GM18873 (cell line): ENCODE results near the gene MCAT.
A peak's percentile ranks its signal among the peaks of the same experiment; 100 is the strongest.

Experiments
- ATAC-seq: cut with Tn5 transposase; IDR thresholded peaks from one replicate; pipeline ENCODE4 v1.9.1; 2021; ENCODE audit warnings: mild to moderate bottlenecking, moderate library complexity, moderate number of reproducible peaks; ENCODE audit not compliant: unreplicated experiment, low FRiP score

Gene MCAT, protein sequence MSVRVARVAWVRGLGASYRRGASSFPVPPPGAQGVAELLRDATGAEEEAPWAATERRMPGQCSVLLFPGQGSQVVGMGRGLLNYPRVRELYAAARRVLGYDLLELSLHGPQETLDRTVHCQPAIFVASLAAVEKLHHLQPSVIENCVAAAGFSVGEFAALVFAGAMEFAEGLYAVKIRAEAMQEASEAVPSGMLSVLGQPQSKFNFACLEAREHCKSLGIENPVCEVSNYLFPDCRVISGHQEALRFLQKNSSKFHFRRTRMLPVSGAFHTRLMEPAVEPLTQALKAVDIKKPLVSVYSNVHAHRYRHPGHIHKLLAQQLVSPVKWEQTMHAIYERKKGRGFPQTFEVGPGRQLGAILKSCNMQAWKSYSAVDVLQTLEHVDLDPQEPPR

DNA sequence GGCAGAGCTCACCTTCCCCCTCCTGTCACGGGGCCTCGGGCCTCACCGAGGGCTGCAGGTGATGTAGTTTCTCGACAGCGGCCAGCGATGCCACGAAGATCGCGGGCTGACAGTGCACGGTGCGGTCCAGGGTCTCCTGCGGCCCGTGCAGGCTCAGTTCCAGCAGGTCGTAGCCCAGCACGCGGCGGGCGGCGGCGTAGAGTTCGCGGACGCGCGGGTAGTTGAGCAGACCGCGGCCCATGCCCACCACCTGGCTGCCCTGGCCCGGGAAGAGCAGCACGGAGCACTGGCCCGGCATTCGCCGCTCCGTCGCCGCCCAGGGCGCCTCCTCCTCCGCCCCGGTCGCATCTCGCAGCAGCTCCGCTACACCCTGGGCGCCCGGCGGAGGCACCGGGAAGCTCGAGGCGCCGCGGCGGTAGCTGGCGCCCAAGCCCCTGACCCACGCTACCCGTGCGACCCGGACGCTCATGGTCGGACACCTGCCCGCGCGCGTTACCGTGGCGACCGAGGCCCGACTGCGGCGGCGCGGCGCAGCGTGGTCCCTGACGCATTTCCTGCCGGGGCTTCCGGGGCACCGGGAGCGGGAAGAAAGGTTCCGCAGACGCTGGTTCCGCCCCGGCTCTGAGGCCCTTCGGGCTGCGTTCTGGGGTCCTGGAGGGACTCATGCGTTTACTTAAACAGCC is at the start of gene MCAT:
Gene MCAT (minus strand): TSS at position 519 of the 683 bp plus-strand sequence. CDS start 50 bp downstream, at position 469.
- peak; percentile 61 for ATAC-seq

DNA sequence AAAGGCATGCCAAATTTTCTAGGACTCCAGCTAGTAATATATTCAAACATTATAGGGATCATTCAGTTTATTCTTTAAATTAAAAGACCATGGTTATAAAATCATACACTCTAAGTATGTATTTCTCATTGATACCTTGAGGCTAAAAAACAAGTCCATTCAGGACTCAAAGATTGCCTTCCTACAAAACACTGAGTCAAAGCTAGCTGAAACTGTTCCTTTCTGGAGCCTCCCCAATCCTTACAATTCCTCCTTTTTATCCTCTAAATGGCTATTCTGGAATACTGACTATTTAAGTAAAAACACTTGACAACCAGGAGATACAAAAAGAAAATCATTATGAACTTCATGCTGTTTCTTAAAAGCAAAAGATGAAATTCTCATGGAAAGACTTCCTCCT is 48.6 kb upstream of the MCAT start:
- ATAC-seq, result no peak

DNA sequence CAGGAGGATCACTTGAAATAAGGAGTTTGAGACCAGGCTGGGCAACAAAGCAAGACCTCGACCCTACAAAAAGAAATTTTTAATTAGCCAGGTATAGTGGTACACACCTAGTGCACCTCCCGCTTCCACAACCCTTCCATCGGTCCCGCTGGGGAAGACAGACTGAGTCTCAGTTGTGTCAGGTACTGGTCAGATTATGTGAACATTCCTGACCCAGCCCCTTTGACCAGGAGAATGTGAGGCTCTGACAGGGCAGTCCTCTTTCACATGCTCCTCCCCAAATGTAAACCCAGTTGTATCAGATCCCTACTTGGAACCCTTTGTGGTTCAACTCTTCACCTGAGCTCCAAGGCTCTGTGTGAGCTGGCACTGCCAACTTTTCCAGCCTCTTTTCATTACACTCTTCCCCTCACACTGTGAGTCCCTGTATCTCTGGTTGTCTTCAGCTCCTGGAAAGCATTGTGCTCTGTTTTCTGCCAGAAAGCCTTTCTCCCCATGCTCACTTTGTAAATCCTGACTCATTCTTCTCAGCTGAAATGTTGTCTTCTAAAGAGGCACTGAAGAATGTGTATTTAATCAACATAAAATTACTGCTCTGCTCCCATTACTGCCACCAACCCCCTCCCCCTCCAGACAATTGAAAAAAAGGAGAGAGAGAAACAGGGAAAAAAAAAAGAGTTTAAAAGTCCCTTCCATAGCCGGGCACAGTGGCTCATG is 45.8 kb upstream of the MCAT start:
- no peak for ATAC-seq

DNA sequence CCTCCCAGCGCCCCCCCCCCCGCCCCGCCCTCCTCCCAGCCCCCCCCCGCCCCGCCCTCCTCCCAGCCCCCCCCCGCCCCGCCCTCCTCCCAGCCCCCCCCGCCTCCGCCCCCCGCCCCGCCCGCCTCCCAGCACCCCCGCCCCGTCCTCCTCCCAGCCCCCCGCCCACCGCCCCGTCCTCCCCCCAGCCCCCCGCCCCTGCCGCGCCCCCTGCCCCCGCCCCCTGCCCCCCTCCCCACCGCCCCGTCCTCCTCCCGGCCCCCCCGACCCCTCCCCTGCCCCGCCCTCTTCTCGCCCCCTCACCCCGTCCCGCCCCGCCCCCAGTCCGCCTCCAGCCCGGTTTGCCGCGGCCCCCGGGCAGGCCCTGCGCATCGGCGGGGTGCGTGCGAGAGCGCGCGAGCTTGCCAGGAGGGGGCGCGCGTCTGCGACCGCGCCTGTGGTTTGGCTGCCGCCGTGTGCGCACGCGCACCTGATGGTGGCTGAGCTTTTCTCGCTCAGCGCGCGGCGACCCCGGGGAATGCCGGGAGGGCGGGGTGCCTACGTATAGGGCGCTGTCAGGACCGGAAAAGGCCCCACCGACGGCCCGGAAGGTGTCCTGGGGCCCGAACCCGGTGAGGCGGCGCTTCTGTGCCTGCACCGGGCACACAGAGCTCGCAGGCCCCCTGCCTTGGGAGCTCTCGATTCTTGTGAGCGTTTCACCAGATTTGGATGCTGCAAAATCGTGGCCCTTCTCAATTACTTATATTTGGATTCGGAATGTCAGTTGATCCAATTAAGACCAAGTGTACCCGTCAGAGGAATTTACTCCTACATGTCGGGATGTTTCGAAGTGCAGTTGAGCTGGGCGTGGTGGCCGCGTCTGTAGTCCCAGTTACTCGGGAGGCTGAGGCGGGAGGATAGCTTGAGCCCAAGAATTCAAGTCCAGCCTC is 44.2 kb upstream of the MCAT start:
- ATAC-seq, result peak; percentile 57

DNA sequence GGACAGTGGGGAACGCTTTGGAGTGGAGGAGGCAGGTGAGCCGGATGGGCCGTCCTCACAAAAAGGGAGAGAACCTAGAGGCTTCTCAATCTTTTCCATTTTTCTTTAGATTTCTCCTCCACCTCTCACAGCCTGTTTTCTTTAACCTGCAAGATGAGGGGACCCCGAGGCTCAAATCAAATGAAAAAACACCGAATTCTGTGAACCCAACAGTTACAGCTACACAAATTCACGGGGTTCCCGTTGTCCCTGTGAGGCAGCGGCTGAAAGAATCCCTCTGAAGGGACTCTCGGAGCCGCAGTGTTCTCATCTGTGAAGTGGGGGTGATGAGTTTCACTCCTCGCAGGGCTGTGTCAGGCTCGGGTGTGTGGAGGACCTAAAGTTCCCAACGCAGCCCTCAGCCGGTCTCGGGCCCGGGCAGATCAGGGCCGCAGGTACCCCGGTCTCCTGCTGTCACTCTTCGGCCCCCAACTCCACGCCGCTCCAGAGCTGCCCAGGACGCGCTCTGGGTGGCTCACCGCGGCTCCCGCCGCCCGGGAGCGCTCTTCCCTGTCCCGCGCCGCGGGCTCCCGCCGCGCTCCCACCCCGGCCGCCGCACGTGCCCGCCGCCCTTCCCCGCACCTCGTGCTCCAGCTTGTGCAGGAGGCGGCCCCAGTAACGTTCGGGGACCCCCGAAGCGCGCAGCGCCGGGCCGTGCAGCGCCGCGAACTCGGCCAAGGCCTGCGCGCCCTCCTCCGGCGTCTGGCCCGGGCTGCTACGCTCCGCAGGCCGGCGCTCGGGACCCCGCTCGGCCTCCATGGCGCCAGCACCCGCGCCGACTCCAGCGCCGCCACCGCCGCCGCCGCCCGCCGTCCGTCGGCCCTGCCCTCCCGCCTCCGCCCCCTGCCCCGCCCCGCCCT is 43.3 kb upstream of the MCAT start, which contains the start of gene TTLL12:
Gene TTLL12 (minus strand): TSS at position 863 of the 899 bp plus-strand sequence. CDS start 65 bp downstream, at position 798.
- no peak for ATAC-seq

DNA sequence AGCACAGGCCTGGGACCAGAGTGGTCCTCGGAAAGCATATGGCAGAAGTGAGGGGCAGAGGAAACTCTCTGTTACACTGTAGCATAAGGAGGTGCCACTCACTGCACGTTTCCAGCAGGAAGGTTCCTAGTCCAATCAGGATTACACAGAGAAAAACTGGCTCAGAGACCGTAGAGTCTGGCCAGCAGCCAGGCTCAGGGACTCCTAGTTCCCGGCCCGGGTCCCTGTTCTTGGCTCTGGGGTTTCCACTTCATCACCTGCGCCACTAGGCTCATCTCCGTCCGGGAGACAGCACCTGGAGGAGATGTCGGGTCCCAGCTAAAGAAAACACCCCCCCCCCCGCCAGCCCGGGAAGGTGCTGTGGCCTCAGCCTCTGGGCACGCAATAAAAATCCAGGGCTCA is 42.7 kb upstream of the MCAT start:
- no peak for ATAC-seq

DNA sequence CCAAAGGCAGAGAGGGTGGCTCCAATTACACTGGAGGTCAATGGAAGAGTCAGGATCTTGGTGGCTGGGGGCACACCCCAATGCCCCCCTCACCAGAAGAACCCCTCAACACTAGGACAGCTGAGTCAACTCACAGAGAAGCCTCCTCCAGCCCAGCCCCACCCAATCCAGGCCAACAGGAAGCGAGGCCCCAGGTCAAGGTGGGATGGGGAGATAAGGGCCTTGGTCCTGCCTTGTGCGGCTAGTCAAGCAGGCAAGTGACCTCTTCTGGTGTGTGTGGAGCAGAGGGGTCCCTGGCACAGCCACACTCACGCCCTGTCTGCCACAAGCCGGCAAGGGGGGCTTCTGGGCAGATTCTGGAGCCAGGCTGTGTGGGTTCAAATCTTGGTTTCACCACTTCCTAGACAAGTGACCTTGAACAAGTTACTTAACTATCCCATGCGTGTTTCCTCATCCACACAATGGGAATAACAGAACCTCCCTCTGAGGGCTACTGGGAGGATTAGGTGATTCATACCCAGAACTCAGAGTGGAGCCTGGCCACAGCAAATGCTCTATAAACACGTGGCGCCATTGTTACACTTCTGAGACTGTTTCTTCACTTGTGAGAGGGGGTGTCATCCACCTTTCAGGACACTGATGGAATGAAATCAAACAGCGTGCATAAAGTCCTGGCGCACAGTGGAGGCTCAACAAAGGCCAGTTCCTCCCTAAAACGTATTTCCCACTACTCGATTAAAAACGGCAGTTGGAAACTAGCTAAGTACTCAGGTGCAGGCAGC is 40.5 kb upstream of the MCAT start:
- ATAC-seq, result no peak

DNA sequence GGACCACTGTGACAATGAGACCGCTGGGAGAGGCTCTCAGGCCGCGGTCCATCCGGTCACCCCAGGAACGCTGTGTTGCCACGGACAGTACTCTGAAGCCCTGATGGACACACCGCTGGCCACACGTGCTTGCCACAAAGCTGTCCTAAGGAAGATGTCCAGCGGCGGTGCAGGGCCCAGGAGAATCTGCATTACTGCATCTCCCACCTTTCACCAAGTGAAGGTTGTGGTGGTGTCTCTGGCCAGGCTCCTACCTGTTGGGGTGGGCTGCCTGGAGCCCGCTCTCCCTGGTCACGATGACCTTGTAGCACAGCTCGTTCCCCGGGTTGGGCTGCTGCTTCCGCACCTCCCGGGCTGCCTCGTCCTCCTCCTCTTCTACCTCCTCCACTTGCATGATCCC is 39.5 kb upstream of the MCAT start:
- ATAC-seq, result no peak

DNA sequence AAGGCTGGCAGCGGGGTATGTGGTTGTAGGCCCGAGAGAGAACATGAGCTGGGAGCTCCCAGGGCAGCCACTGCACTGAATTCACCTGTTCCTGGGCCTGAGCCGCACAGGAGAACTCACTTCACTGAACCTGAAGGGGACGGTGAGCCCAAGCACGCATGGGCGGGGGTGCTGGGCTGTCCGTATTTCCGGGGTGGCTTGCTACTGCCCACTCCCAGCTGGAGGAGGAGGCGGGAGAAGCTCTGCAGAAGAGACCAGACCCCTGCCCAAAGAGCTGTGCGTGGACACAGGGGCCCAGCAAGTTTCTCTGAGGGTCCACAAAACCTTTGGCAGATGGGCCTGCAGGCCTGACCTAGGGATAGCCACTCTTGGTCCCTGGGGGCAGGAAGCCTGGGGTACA is 38.9 kb upstream of the MCAT start:
- ATAC-seq, result no peak

DNA sequence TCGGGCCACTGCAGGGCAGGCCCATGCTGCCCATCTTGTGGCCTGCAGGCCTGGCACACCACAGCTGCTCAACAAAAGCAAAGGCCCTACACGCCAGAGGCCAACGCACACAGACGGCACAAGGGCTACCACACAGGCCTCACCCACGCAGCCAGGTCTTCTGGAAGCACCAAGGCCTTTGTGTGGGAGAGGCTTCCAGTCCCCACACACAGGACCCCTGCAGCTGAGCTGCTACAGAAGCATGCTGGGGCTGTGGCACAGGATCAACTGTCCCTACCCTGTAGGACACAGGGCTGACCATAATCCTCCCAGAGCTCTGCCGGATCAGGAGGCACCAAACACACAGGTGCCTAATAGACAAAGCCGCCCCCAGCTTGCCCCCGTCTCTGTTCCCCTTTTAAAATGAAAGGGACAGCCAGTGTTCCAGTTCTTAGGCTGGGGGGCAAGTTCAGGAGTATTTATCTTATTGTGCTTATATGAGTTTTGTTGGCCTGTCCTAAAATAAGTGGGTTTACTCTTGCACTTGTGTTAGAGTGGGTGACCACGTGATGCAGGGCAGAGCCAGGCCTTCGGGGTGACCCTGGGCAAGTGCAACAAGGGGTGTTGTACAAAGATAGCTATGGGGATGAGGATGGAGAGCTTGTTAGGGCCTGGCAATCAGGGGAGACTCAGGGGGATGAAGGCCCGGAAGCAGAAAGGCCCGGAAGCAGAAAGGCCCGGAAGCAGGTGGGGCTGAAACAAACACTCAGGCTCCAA is 38.3 kb upstream of the MCAT start:
- ATAC-seq, result no peak

DNA sequence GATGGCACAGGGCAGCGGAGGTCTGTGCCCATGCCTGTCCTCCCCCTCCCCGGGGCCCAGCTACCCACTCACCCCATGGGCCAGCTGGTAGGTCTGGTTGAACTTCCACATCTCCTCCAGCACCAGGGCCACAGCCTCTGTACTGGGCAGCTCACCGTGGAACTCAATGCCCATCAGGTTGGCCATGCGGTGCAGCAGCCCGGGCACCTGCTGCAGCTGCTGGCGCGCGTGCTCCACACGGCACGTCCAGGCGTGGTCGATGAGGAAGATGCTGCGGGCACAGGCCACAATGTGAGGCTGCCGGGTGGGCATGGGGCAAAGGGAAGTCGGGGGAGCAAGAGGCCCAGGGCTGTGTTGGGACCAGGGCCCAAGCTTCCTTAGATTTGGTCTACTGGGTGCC is 37.5 kb upstream of the MCAT start:
- ATAC-seq, result no peak

DNA sequence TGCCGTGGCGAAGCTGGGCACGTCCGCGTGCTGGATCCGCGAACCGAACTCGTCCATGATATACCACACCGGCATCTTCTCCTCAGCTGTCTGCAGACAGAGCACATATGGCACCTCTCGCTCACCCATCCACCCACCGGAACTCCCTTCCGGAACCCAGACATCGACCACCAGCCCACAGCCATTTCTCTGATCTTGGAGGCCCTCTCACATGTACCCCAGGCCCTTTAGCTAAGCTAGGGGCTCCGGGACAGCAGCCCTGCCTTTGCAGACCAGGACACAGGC is 36.7 kb upstream of the MCAT start:
- ATAC-seq, result no peak

DNA sequence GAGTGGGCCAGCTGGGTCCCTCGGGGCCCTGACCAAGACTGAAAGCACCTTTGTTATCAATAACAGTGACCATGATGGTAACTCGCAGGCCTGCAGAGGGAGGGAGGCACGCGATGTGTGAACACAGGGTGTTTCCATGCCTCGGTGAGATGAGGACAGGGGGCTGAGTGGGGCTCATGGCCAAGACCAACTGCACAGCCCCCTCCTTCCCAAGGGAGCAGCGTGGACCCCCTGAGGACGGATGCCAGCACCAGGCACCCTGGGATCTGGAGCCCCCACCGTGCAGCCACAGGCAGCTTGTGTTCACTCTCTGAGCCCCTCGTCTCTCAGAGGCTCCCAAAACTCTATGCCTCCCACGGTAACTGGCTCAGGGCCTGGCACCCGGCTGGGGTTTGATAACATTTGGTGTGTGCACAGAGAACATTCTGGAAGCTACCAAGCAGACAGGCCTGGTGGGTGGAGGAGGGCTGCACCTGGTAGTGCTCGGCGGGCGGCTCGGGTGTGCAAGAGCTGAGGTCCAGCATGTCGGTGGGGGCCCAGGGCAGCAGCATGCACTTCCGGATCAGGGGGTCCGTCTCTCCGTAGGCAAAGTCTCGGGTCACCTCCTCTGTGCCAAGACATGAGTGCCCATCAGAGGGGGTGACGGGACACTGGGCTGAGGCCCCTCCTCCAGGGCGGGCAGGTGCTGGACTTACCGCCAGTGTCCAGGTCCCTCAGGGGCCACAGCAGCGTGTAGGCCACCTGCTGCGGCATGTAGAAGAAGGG is 36.1 kb upstream of the MCAT start:
- ATAC-seq, result no peak

DNA sequence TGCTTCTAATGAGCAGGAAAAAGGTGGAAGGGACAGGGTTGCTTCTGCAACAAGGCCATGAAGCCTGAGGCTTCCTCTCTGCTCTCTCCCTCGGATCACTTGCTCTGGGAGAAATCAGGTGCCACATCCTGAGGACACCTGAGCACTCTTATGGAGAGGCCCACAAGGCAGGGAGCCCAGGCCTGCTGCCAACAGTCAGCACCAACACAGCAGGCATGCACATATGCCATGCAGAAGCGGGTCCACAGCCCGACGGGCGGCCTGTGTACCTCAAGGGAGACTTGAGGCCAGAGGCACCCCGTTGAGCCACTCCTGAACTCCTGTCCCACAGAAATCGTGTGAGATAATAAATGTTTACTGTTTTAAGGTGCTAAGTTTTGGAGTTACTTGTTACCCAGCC is 34.3 kb upstream of the MCAT start:
- no peak for ATAC-seq

DNA sequence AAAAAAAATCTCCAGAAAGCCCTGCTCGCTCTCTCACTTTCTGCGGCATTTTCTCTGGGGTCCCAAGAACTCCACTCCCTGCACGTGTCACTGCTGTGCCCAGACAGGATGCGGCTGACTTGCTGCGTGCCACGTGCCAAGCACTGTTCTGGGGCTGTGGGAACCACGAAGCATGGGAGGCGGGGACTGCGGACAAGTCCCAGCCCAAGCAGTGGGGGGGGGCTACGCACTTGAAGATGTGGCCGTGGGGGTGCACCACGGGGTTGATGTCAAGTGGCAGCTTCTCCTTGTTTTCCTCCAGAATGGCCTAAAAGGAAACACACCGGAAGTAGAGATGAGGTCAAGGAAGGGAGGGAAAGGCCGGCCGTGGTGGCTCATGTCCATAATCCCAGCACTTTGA is 32.9 kb upstream of the MCAT start:
- no peak for ATAC-seq

DNA sequence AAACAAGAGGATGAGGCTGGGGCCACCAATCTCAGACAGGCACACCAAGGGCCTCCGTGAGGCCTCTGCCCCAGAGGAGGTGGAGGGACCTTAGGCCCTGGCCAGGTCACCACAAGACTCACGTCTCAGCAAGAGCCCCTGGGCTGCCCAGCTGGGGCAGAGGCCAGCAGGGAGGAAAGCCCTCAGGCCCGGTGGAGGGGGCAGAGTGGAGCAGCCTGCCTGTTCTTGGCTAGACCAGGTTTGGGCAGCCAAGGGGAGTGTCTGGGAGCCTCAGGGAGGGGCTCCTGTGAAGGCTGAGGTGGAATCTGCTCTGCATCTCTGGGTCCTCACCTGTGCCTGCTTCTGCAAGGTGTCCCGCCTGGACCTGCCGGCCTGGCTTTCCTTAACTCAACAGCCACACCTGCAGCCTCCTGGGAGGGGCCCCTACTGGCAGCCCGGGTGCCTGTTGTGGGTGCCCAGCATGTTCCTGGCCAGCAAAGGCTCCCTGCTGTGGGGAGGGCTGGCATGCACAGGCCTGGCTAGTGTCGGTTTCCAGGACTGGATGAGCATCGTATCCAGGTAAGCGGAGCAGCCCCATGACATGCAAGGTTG is 31.8 kb upstream of the MCAT start:
- ATAC-seq, result no peak
